Fibroblast of lung (primary cell): ENCODE data around the gene CDHR2. TPM values are rescaled to one million over a fixed set of nuclear protein-coding genes. Genes with fewer than 3 reads are reported as not detected.

Experiments
- DNase-seq, 2 donors: peaks; one replicate each; pipeline versions ENCODE4 v3.0.0 to v3.0.0-alpha.2; 2010; ENCODE audit warnings: low read depth in 2 of 2
- H2AFZ ChIP-seq: 2 replicates; pipeline ENCODE4 v1.5.1; 2012; ENCODE audit warnings: low read length, control low read depth, inconsistent platforms
- H3K27ac ChIP-seq: 2 replicates; pipeline ENCODE4 v1.5.1; 2011; ENCODE audit warnings: low read length, control low read depth; ENCODE audit not compliant: insufficient read depth
- H3K27me3 ChIP-seq: 2 replicates; pipeline ENCODE4 v1.5.1; 2011; ENCODE audit warnings: mild to moderate bottlenecking, low read length; ENCODE audit not compliant: control insufficient read depth, insufficient read depth
- H3K36me3 ChIP-seq: 2 replicates; pipeline ENCODE4 v1.5.1; 2011; ENCODE audit warnings: low read length; ENCODE audit not compliant: control insufficient read depth, insufficient read depth
- H3K4me1 ChIP-seq: 2 replicates; pipeline ENCODE4 v1.5.1; 2011; ENCODE audit warnings: low read length; ENCODE audit not compliant: control insufficient read depth, insufficient read depth; ENCODE audit errors: extremely low read depth
- H3K4me2 ChIP-seq: 2 replicates; pipeline ENCODE4 v1.5.1; 2011; ENCODE audit warnings: low read length, control low read depth; ENCODE audit not compliant: insufficient read depth; ENCODE audit errors: extremely low read depth
- H3K4me3 ChIP-seq, 4 experiments: fragments of 200-600 bp in 1 of 4; sonication (generic) in 1 of 4; replicated peaks in 1 of 4; 2 replicates each; pipeline ENCODE4 v1.5.1; 2011 to 2016; ENCODE audit warnings: low read length in 4 of 4, low read depth in 3 of 4, mild to moderate bottlenecking in 3 of 4, control low read depth in 2 of 4, inconsistent platforms in 1 of 4, mixed read lengths in 1 of 4; ENCODE audit not compliant: insufficient read depth in 1 of 4; ENCODE audit errors: control extremely low read depth in 1 of 4
- H3K79me2 ChIP-seq: 2 replicates; pipeline ENCODE4 v1.5.1; 2012; ENCODE audit warnings: mild to moderate bottlenecking, low read length, inconsistent platforms; ENCODE audit not compliant: control insufficient read depth, insufficient read depth
- H3K9ac ChIP-seq: 2 replicates; pipeline ENCODE4 v1.5.1; 2011; ENCODE audit warnings: mild to moderate bottlenecking, low read length, control low read depth; ENCODE audit not compliant: insufficient read depth
- H3K9me3 ChIP-seq: 2 replicates; pipeline ENCODE4 v1.5.1; 2012; ENCODE audit warnings: low read depth, low read length; ENCODE audit not compliant: control insufficient read depth, insufficient read depth
- H4K20me1 ChIP-seq: 2 replicates; pipeline ENCODE4 v1.5.1; 2011; ENCODE audit warnings: low read length; ENCODE audit not compliant: control insufficient read depth, insufficient read depth; ENCODE audit errors: extremely low read depth
- EZH2 ChIP-seq: IDR thresholded peaks from 2 replicates; pipeline ENCODE4 v1.5.1; 2012; ENCODE audit warnings: low read length, control low read depth, mild to moderate bottlenecking; ENCODE audit errors: missing control alignments
- polyA plus RNA-seq, 2 donors: library from polyadenylated mRNA; depleted of rRNA in 1 of 2; stranded (reverse) in 1 of 2; unstranded in 1 of 2; fragments of >200 nt; gene quantifications; 2 replicates each; pipeline ENCODE4 v1.2.1, GENCODE V29; 2011 to 2012; ENCODE audit warnings: missing spikeins in 1 of 2
- total RNA-seq: library from RNA; depleted of rRNA; stranded (reverse); fragments of >200 nt; gene quantifications from 2 replicates; pipeline ENCODE4 v1.2.1, GENCODE V29; 2014
- TF ChIP-seq, protein P1 (sequence below), 2 donors: IDR thresholded peaks in 1 of 2; conservative IDR thresholded peaks in 1 of 2; 1 replicate in 1 of 2; 2 replicates in 1 of 2; pipeline ENCODE4 v1.5.1; 2011 to 2012; ENCODE audit warnings: low read length in 2 of 2, control low read depth in 1 of 2, inconsistent platforms in 1 of 2, low read depth in 1 of 2, mild to moderate bottlenecking in 1 of 2

The CDHR2 gene
- total and polyA plus RNA-seq, 2 donors (not counting 1 experiment from before 2014, with no cell fraction given), result under 0.01 TPM; not detected in 1

DNA sequence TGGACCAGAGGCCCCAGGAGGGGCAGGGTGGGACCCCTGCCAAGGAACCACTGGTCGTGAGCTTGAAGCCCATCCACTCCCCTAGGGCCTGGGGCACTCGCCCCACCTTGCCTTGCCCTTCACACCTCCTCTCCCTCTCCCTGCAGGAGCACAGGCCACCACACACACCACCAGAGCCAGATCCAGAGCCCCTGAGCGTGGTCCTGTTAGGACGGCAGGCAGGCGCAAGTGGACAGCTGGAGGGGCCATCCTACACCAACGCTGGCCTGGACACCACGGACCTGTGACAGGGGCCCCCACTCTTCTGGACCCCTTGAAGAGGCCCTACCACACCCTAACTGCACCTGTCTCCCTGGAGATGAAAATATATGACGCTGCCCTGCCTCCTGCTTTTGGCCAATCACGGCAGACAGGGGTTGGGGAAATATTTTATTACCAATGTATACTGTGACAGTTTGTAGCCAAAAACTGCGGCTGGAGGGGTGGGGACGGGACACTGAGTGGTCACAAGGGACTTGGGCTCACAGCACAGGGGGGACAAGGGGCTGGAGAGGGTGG lies 46.3 kb downstream of the CDHR2 start:
- H3K79me2 ChIP-seq, result no peaks in the 10 kb centered on the region
- no peaks in the 10 kb centered on the region for H3K9me3 ChIP-seq
- H3K36me3 ChIP-seq, result peaks cover 1% of the 10 kb centered on the region
- H3K4me3 ChIP-seq, result no peak overlapping the region
- DNase-seq, result no peak
- no peak overlapping the region for H2AFZ ChIP-seq
- H3K27ac ChIP-seq, result no peak overlapping the region
- no peak overlapping the region for H3K4me2 ChIP-seq
- TF ChIP-seq, protein P1, sequence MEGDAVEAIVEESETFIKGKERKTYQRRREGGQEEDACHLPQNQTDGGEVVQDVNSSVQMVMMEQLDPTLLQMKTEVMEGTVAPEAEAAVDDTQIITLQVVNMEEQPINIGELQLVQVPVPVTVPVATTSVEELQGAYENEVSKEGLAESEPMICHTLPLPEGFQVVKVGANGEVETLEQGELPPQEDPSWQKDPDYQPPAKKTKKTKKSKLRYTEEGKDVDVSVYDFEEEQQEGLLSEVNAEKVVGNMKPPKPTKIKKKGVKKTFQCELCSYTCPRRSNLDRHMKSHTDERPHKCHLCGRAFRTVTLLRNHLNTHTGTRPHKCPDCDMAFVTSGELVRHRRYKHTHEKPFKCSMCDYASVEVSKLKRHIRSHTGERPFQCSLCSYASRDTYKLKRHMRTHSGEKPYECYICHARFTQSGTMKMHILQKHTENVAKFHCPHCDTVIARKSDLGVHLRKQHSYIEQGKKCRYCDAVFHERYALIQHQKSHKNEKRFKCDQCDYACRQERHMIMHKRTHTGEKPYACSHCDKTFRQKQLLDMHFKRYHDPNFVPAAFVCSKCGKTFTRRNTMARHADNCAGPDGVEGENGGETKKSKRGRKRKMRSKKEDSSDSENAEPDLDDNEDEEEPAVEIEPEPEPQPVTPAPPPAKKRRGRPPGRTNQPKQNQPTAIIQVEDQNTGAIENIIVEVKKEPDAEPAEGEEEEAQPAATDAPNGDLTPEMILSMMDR (conservative IDR thresholded peaks at IDR 0.05 in 1 of 2, IDR thresholded peaks at IDR 0.05 in 1 of 2; ENCODE audit: low read depth in 1 of 2, low read length in 2 of 2), result no peak
- no peak for TF ChIP-seq EZH2
- H4K20me1 ChIP-seq, result no peaks in the 10 kb centered on the region
- H3K27me3 ChIP-seq, result no peaks in the 10 kb centered on the region
- no peaks in the 10 kb centered on the region for H3K4me1 ChIP-seq
- no peak overlapping the region for H3K9ac ChIP-seq

DNA sequence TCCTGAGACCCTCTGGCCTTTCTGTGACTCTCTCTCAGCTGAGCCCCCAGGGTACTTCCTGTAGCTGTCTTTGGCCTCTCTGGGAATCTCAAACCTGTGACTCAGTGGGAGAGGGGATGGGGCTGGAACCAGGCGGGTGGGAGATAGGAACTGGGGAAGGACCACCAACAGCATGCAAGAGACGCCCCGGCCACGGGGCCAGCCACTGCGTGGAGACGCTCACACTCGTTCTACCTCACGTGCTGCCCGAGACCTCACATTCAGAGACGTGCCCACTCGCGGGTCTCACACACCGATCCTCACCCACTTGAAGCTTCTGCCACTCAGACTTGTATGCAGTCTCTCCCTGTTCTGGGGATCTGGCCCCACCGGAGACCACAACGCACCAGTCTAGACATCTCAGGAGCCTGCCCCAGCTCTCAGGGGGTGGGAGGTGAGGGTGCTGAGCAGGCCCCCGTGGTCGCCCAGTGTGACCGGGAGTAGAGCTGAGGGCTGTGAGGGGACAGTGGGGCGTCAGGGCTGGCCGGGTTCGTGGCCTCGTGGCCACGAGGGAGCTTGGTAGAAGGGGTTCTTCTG lies 47.0 kb downstream of the CDHR2 start:
- Histone ChIP-seq H3K9me3 (no peaks in the 10 kb centered on the region), H3K4me2 (no peak overlapping the region)

DNA sequence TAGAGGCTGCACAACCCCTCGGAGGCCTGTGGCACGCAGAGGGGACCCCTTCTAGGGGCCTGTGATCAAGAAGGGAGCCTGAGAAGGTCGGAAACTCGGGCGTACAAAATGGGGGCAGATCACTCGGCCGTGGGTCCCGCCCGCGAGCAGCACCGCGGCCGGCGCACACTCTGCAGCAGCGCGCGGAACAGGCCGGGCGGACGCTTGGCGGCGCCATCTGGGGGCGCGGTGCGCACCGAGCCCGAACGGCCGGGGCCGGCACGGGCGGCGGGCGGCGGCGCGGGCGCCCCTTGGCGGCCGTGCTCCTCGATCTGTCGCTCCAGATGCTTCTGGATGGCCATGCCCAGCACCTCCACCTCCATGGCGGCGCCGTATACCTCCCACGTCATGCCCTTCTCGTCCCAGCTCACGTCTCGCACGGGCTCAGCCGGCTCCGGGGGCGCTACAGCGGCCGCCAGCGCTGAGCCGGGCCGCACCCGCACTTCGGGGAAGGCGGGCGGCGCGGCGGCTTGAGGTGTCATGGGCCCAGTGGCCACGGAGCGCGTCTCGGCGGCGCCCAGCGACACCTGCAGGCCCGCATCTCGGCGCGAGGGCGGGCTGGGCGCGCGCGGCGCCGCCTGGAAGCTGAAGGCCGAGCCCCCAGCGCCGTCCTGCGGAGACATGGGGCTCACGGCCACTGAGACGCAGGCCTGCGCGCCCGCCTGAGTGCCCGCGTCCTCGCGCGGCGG lies 47.7 kb downstream of the CDHR2 start:
- no peaks in the 10 kb centered on the region for H3K27me3 ChIP-seq
- peak in 1 of 2 donors; percentile 45 for DNase-seq
- no peak overlapping the region for H3K27ac ChIP-seq
- TF ChIP-seq, protein P1 (conservative IDR thresholded peaks at IDR 0.05 in 1 of 2, IDR thresholded peaks at IDR 0.05 in 1 of 2; ENCODE audit: low read depth in 1 of 2, low read length in 2 of 2), result peak in 1 of 2 donors; percentile 20
- TF ChIP-seq EZH2, result no peak
- H4K20me1 ChIP-seq, result no peaks in the 10 kb centered on the region
- no peaks in the 10 kb centered on the region for H3K79me2 ChIP-seq
- H3K4me2 ChIP-seq, result peak overlapping the region; percentile 59
- peak overlapping the region; percentile 35 for H2AFZ ChIP-seq
- no peaks in the 10 kb centered on the region for H3K9me3 ChIP-seq
- peaks cover 1% of the 10 kb centered on the region for H3K36me3 ChIP-seq
- H3K4me1 ChIP-seq, result no peaks in the 10 kb centered on the region
- peak overlapping the region in 1 of 4 experiments; percentile 27 for H3K4me3 ChIP-seq
- H3K9ac ChIP-seq, result peak overlapping the region; percentile 7

More for the DNA sequence above, 47.0 kb downstream of the CDHR2 start:
- H4K20me1 ChIP-seq, result no peaks in the 10 kb centered on the region
- no peak overlapping the region for H3K4me3 ChIP-seq
- H3K4me1 ChIP-seq, result no peaks in the 10 kb centered on the region
- no peak overlapping the region for H2AFZ ChIP-seq
- H3K27me3 ChIP-seq, result no peaks in the 10 kb centered on the region
- H3K36me3 ChIP-seq, result peaks cover 1% of the 10 kb centered on the region
- no peaks in the 10 kb centered on the region for H3K79me2 ChIP-seq
- no peak for TF ChIP-seq EZH2
- DNase-seq, result no peak
- H3K9ac ChIP-seq, result no peak overlapping the region
- H3K27ac ChIP-seq, result no peak overlapping the region
